Right renal pelvis (tissue), 4 donors: ENCODE measurements around the gene DLG3. TPM values are rescaled to one million over a fixed set of nuclear protein-coding genes. Genes with fewer than 3 reads are reported as not detected.
"Not testable (repeated sequence)": the region's sequence is repeated elsewhere in the genome, so short reads cannot be mapped to it uniquely, and the experiment has no call there.

Experiments
- DNase-seq, 4 donors: peaks; one replicate each; pipeline ENCODE4 v3.0.0-alpha.2; 2013; ENCODE audit warnings: low read depth in 4 of 4, low spot score in 3 of 4, missing footprints in 1 of 4
- polyA plus RNA-seq, 4 donors: library from polyadenylated mRNA; unstranded; fragments of 120-200 nt; gene quantifications; one replicate each; pipeline ENCODE4 v1.2.1, GENCODE V29; 2013; ENCODE audit not compliant: insufficient read length in 4 of 4

The DLG3 gene
- polyA plus RNA-seq, 4 donors, result 37.1 to 46.4 (median 44.5) TPM

- no peak for DNase-seq
Measured at GRCh38 chrX:70508296-70508911, 63.8 kb downstream of the DLG3 start.

DNA sequence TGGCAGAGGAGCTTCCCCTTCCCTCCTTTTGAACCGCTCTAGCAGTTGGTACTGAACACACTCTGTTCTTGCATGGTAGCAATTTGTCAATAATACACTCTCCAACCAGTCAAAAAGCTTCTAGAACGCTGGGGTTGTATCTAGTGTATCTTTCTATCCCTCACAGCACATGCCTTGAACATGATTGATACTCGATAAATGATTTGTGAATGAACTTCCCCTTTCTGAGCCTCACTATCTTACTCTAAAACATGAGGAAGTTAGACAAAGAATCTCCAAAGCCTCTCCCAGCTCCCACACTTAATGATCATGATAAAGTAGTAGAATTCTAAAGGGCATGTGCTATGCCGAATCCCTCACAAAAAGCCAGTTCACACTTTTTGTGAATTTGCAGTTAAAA lies 64.4 kb downstream of the DLG3 start:
- no peak for DNase-seq

DNA sequence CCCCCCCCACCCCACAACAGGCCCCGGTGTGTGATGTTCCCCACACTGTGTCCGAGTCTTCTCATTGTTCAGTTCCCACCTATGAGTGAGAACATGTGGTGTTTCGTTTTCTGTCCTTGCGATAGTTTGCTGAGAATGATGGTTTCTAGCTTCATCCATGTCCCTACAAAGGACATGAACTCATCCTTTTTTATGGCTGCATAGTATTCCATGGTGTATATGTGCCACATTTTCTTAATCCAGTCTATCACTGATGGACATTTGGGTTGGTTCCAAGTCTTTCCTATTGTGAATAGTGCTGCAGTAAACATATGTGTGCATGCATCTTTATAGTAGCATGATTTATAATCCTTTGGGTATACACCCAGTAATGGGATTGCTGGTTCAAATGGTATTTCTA lies 70.6 kb downstream of the DLG3 start:
- DNase-seq, result not testable (repeated sequence)

GRCh38 chrX:70515692-70516091 lies 71.1 kb downstream of the DLG3 start:
- not testable (repeated sequence) for DNase-seq

GRCh38 chrX:70525733-70526132 lies 81.1 kb downstream of the DLG3 start:
- DNase-seq, result no peak

GRCh38 chrX:70527053-70527452 lies 82.4 kb downstream of the DLG3 start:
- DNase-seq, result no peak

DNA sequence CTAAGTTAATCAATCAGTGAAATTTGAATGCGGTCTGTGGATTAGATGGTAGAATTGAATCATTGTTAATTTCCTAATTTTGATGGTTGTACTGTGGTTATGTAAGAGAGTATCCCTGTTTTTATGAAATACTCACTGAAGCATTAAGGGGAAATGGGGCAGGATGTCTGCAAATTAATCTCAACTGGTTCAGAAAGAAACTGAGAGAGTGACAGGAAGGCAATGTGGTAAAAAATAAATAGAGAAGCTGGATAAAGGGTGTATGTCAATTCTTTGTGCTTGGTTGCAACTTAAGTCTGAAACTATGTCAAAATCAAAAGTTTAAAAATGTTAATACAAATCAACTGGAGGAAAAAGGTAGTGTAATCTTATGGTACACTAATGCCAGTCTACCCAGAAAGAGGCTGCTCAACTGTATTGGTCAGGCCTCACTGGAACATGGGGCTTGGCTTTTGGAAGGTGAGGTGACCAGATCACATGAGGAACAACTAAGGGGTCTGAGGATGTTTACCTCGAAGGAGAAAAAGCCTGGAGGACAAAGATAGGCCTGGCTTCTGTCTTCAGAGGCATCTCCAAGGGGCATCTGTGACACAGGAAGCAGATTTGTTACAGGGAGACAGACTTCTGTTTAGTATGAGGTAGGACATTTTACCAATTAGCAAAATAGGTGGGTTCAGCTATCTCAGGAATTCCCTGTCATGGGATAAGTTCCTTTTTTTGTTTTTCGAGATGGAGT lies 83.1 kb downstream of the DLG3 start:
- DNase-seq, result no peak

GRCh38 chrX:70535198-70535597 lies 90.6 kb downstream of the DLG3 start:
- DNase-seq, result no peak

GRCh38 chrX:70549429-70549828 lies 104.8 kb downstream of the DLG3 start:
- DNase-seq, result no peak

GRCh38 chrX:70552130-70552704 lies 107.6 kb downstream of the DLG3 start:
- no peak for DNase-seq

- no peak for DNase-seq
Measured at GRCh38 chrX:70553516-70553915, 108.9 kb downstream of the DLG3 start.

GRCh38 chrX:70554081-70554480 lies 109.4 kb downstream of the DLG3 start:
- DNase-seq, result no peak

DNA sequence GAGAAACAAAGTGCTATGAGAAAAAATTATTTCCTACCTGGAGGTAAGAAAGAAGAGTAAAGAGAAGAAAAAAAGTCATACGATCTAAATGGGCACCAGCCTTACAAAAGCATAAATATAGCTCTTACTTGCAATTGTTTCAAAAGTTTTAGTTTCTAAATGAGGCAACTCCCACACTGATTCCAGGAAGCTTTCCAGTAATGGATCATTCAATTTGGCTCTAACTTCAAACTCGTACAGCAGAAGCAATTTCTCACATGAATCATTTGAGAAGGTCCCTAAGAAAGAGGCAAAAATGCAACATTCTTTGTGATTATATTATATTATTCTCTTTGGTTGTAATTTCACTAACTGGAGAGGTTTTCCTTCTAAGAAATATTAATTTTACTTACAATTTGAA lies 109.9 kb downstream of the DLG3 start:
- DNase-seq, result no peak

GRCh38 chrX:70554948-70555347 lies 110.3 kb downstream of the DLG3 start:
- no peak for DNase-seq

Other genes with a start within 250 kb of the DLG3 start
- under 1 TPM in 1 of 4 donors, not detected in 3; 0.10 TPM for gene AWAT1, start 210.2 kb upstream of the DLG3 start, polyA plus RNA-seq
- under 1 TPM in 3 of 4 donors, not detected in 1; 0.18 to 0.33 (median 0.21) TPM for gene P2RY4, start 184.6 kb upstream of the DLG3 start, polyA plus RNA-seq
- under 1 TPM in 3 of 4 donors, not detected in 1; 0.54 to 0.80 (median 0.55) TPM for gene ARR3, start 176.5 kb upstream of the DLG3 start, polyA plus RNA-seq
- 1 to 10 TPM in 1 of 4 donors, under 1 TPM in 3; 0.81 to 1.2 (median 0.94) TPM for gene RAB41, start 162.7 kb upstream of the DLG3 start, polyA plus RNA-seq
- 10 to 100 TPM; 57.5 to 60.3 (median 58.7) TPM for gene PDZD11, start 154.9 kb upstream of the DLG3 start, polyA plus RNA-seq
- 10 to 100 TPM; 16.1 to 17.9 (median 17.4) TPM for gene KIF4A, start 154.7 kb upstream of the DLG3 start, polyA plus RNA-seq
- gene GDPD2, start 21.5 kb upstream of the DLG3 start, polyA plus RNA-seq, result 1 to 10 TPM; 1.0 to 2.1 (median 1.5) TPM